Mesothelial cell of epicardium (in vitro differentiated cells): ENCODE measurements around the gene GALNT9. TPM values are rescaled to one million over a fixed set of nuclear protein-coding genes. Genes with fewer than 3 reads are reported as not detected.

Source experiments
- DNase-seq, 2 experiments: peaks; one replicate each; pipeline ENCODE4 v3.0.0; 2021; ENCODE audit warnings: low spot score in 2 of 2; ENCODE audit not compliant: unreplicated experiment in 2 of 2
- H3K27ac Mint-ChIP-seq: 2 replicates; pipeline ENCODE4 v1.8.0; 2021; ENCODE audit warnings: mixed read lengths
- H3K27me3 Mint-ChIP-seq: 2 replicates; pipeline ENCODE4 v1.8.0; 2021; ENCODE audit warnings: low read depth, mixed read lengths
- H3K36me3 Mint-ChIP-seq: 2 replicates; pipeline ENCODE4 v1.8.0; 2021; ENCODE audit warnings: mixed read lengths
- H3K4me1 Mint-ChIP-seq: 2 replicates; pipeline ENCODE4 v1.8.0; 2021; ENCODE audit warnings: mixed read lengths
- H3K4me3 Mint-ChIP-seq: 2 replicates; pipeline ENCODE4 v1.8.0; 2021; ENCODE audit warnings: mild to moderate bottlenecking, moderate library complexity, mixed read lengths
- H3K9me3 Mint-ChIP-seq: 2 replicates; pipeline ENCODE4 v1.8.0; 2021; ENCODE audit warnings: mixed read lengths
- CTCF ChIP-seq: fragments of 200-600 bp; sonication (generic); IDR thresholded peaks from one replicate; pipeline ENCODE4 v1.5.0; 2021; ENCODE audit warnings: antibody characterized with exemption; ENCODE audit not compliant: unreplicated experiment
- total RNA-seq: library from RNA; stranded (reverse); gene quantifications from 3 replicates; pipeline ENCODE4 v1.2.1, GENCODE V29; 2021

GALNT9 gene
- total RNA-seq, 1 donor from 2014 or later, result 4.8 TPM

GRCh38 chr12:132239796-132240668 is 89.4 kb downstream of the GALNT9 start:
- Mint-ChIP-seq H3K4me1 (peaks cover 2% of the 10 kb centered on the region), H3K36me3 (no peaks in the 10 kb centered on the region), H3K4me3 (no peak overlapping the region), H3K27ac (no peak overlapping the region), H3K9me3 (no peaks in the 10 kb centered on the region), H3K27me3 (peaks cover 29% of the 10 kb centered on the region)
- no peak for TF ChIP-seq CTCF
- no peak for DNase-seq

- Mint-ChIP-seq H3K9me3 (no peaks in the 10 kb centered on the region), H3K36me3 (no peaks in the 10 kb centered on the region), H3K4me1 (peaks cover 2% of the 10 kb centered on the region), H3K4me3 (no peak overlapping the region), H3K27me3 (peaks cover 30% of the 10 kb centered on the region), H3K27ac (no peak overlapping the region)
- no peak for DNase-seq
- TF ChIP-seq CTCF, result no peak
Observed at GRCh38 chr12:132239392-132239791, 90.0 kb downstream of the GALNT9 start.

GRCh38 chr12:132238884-132239283 is 90.5 kb downstream of the GALNT9 start:
- TF ChIP-seq CTCF, result no peak
- no peak for DNase-seq
- no peak overlapping the region for H3K27ac Mint-ChIP-seq
- peaks cover 2% of the 10 kb centered on the region for H3K4me1 Mint-ChIP-seq
- H3K27me3 Mint-ChIP-seq, result peaks cover 29% of the 10 kb centered on the region
- no peak overlapping the region for H3K4me3 Mint-ChIP-seq
- no peaks in the 10 kb centered on the region for H3K9me3 Mint-ChIP-seq
- no peaks in the 10 kb centered on the region for H3K36me3 Mint-ChIP-seq

GRCh38 chr12:132238488-132238854 is 90.9 kb downstream of the GALNT9 start:
- no peaks in the 10 kb centered on the region for H3K9me3 Mint-ChIP-seq
- TF ChIP-seq CTCF, result no peak
- H3K27ac Mint-ChIP-seq, result no peak overlapping the region
- H3K36me3 Mint-ChIP-seq, result no peaks in the 10 kb centered on the region
- DNase-seq, result no peak
- no peak overlapping the region for H3K4me3 Mint-ChIP-seq
- peaks cover 2% of the 10 kb centered on the region for H3K4me1 Mint-ChIP-seq
- H3K27me3 Mint-ChIP-seq, result peaks cover 25% of the 10 kb centered on the region

GRCh38 chr12:132237772-132238487 is 91.5 kb downstream of the GALNT9 start:
- H3K36me3 Mint-ChIP-seq, result no peaks in the 10 kb centered on the region

More at GRCh38 chr12:132237772-132238487, 91.5 kb downstream of the GALNT9 start:
- DNase-seq, result no peak
- TF ChIP-seq CTCF, result no peak
- Mint-ChIP-seq H3K9me3 (no peaks in the 10 kb centered on the region), H3K27ac (no peak overlapping the region), H3K27me3 (peaks cover 23% of the 10 kb centered on the region), H3K4me1 (peaks cover 2% of the 10 kb centered on the region), H3K4me3 (no peak overlapping the region)
